ENCODE data around the gene HSD17B2. TPM values are rescaled to one million over a fixed set of nuclear protein-coding genes. Genes with fewer than 3 reads are reported as not detected.

HSD17B2 gene
- total RNA-seq, 1 experiment from 2014 or later: 16.0 TPM

DNA sequence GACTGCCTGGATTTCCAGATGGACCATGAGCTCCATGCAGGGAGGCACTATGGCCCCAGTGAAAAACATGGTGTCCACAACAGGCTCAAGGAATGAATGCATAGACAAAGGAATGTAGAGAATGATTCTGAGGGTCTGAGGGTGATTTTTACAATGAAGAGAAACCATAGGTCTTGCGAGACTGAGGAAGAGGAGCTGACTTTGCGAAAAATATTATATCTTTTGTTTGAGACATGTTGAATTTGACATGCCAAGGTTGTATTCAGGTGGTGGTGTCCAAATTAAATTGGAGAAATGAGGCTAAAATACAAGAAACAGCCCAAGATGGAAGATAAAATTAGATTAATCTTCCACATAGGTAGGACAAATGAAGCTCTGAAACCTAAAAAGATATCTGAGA lies 12.7 kb downstream of the HSD17B2 start:
- DNase-seq (ENCODE audit: low read depth): no peak

DNA sequence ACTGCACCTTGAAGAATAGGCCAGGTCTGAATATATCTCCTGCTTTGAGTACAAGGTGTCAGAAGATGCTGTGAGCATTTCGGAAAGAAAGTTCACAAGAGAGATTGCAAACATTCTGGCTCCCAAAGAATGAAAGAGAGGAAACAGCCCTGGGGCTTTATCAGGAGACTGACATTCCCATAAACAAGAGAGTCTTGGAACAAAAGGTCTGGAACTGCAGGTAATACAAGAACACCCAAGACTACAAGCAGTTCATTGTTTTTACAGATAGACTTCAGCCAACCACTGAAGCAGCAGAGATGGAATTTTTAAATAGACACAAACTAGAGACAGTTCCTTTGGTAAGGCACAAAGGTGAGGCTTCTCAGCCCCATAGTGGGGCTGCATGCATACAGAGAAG lies 14.4 kb downstream of the HSD17B2 start:
- no peak for DNase-seq (ENCODE audit: low read depth)

DNA sequence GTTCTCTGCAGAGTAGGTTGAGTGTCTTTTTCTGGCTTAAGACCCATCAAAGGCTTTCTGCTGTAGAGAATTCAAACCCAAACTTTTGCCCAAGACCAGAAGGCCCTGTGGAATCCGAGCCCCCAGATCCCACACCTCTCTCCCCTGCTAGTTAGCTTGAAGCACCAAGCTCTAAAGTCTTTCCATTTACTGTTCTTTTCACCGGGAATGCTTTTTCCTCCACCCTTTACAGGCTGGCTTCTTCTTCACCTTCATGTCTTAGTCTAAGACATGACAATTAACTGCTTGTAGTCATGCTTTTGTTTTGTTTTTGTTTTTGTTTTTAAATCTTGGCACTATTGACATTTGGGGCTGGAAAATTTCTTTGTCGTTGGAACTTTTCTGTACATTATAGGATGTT lies 15.5 kb downstream of the HSD17B2 start:
- DNase-seq (ENCODE audit: low read depth): no peak

GRCh38 chr16:82050909-82051357 lies 15.9 kb downstream of the HSD17B2 start:
- DNase-seq (ENCODE audit: low read depth): no peak

GRCh38 chr16:82051656-82052055 lies 16.6 kb downstream of the HSD17B2 start:
- DNase-seq (ENCODE audit: low read depth): no peak

- no peak for DNase-seq (ENCODE audit: low read depth)
Measured at GRCh38 chr16:82055117-82055516, 20.1 kb downstream of the HSD17B2 start.

GRCh38 chr16:82055728-82056549 lies 20.9 kb downstream of the HSD17B2 start:
- no peak for DNase-seq (ENCODE audit: low read depth)

GRCh38 chr16:82056550-82056896 lies 21.5 kb downstream of the HSD17B2 start:
- no peak for DNase-seq (ENCODE audit: low read depth)

- DNase-seq (ENCODE audit: low read depth): peak; percentile 55
Measured at GRCh38 chr16:82059161-82059982, 24.3 kb downstream of the HSD17B2 start.

DNA sequence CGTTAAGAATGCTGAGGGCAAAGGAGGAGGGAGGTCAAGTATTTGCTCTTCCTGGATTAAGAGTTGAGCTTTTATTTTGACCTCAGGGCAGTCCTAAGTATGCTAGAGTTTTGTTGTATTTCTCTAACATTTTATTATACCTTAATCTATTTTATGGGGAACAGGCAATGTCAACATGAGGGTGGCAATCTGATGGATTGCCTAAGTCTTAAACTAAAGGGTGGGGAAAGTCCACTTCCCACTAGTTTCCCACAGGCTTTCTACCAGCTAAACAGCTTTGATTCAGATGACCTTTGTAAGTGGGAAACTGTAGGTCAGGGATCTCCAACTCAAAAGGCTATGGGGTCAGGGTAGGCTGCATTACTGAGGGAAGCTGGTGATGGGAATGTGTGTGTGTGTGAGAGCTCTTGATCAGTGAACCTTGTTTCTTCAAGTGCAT lies 24.9 kb downstream of the HSD17B2 start:
- peak; percentile 76 for DNase-seq (ENCODE audit: low read depth)

DNA sequence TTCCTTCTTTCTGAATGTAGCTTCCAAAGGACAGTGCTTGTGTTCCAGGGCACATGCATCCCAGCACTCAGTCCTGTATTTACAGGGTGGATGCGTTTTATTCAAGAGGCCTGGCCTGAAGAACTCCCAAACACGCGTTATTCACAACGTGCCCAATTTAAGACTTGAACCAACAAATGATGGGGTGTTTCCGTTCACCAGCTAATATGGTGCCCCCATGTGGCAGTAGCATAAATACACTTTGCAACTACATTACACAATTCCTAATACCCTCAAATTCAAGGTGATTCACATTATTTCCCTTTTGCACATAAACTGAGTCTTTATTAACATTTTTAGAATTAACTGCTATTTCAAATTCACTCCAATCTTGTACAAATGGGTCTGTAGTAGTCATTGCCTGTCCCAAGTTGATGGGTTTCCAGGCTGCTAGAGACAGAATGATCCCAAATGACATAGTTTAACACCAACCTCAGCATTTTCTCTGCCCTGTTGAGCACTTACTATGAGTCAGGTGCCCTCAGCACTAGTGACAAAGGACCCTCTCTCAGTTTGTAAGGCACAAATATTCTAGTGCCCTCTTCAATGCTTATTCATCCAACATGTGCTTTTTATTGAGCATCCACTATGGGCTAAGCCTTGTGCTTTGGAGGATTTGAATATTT lies 26.9 kb downstream of the HSD17B2 start:
- peak; percentile 69 for DNase-seq (ENCODE audit: low read depth)

GRCh38 chr16:82062645-82063058 lies 27.6 kb downstream of the HSD17B2 start:
- peak; percentile 95 for DNase-seq (ENCODE audit: low read depth)

GRCh38 chr16:82063456-82064082 lies 28.5 kb downstream of the HSD17B2 start:
- DNase-seq (ENCODE audit: low read depth): peak; percentile 81

DNA sequence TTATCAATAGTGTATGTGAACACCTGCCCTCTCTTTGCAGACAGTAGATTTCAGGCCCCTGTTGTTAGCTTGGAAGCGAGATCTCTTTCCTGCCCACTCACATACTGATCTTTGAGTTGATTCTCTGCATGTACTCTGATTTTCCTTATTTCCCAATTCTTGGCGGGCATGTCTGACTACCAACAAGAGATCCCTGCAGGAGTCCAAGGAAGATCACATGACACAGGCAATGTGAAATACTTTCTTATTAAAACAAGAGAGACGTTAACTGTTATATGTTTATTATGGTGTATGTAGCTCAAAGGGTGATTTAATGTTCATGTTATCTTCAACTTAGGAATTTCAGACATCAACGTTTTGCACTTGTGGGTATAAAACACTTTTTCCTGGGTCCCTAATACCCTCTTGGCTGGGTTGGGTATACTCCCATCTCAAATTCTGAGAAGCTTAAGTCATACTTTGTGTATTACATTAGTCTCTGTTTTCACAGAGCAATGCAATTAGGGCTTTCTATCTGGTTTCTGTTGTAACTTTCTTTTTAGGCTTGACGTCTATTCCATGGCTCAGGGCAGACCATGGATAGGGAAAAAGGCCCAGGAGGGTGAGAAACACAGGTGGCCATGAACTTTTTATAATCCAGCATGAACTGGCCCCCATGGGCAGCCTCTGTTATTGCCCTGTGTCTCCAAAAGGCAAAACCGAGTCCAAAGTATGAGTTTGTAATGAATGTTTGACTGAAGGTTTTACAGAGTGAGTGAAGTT lies 32.2 kb downstream of the HSD17B2 start:
- DNase-seq (ENCODE audit: low read depth): no peak

DNA sequence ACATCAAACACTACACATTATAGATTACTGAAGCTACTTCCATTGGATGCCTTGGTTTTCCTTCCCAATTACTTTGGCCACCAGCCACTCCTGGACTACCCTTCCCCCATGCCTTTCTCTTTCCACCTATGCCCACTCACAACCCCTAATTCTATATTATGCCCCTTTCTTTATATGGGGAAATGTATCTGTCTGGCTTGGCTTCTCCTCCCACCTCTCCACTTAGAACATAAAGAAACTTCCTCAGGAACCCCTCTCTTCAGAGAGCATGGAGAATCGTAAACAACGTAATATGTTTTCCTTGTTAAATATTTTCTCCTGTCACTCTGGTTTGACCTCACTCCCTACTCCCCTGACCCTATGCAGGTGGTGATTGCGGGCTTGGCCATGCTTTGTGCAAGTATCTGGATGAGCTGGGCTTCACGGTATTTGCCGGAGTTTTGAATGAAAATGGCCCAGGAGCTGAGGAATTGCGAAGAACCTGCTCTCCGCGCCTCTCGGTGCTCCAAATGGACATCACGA lies 32.8 kb downstream of the HSD17B2 start:
- DNase-seq (ENCODE audit: low read depth): no peak

GRCh38 chr16:82070656-82071369 lies 35.8 kb downstream of the HSD17B2 start:
- peak; percentile 94 for DNase-seq (ENCODE audit: low read depth)

DNA sequence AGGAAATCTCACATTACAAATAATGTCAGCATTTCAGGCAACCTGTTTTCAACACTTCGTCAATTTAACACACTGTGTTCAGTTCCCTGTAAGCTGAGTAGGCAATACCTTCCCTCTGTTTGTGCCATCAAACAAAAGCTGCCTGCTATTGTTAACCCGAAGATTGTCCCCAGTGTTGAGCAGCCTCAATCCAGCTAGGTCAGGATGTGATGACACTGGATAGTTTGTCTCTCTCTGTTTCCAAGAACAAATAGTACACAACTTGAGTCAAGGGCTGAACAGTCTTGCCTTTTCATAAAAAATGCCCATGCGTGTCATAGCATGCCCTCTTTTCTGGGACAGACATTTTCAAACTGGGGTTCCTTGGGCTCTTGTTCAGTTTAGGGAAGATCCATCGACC lies 36.4 kb downstream of the HSD17B2 start:
- no peak for DNase-seq (ENCODE audit: low read depth)

- DNase-seq (ENCODE audit: low read depth): no peak
Measured at GRCh38 chr16:82072313-82072712, 37.3 kb downstream of the HSD17B2 start.

DNA sequence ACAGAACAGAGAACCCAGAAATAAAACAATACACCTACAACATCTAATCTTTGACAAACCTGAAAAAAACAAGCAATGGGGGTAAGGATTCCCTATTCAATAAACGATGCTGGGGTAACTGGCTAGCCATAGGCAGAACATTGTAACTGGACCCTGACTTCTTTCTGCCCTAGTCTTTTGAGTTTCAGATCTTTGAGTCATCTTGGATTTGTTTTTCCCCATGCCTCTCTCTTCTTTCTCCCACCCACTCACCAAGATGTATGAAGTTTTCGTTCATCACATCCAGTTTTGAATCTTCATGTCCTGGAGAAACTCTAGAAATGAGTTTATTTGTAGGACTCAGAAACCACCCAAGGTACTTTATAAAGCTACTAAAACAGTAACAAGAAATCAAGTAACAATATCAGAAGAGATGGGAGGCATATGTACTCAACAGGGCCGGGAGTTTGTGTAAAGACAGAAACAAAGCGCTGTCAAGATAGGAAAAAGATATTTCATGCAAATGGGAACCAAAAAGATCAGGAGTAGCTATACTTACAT lies 39.0 kb downstream of the HSD17B2 start:
- DNase-seq (ENCODE audit: low read depth): no peak

GRCh38 chr16:82078125-82078524 lies 43.1 kb downstream of the HSD17B2 start:
- DNase-seq (ENCODE audit: low read depth): no peak

All from M059J (cell line).